Endothelial cell (in vitro differentiated cells): Measurements from ENCODE around the gene ST8SIA5. TPM values are rescaled to one million over a fixed set of nuclear protein-coding genes. Genes with fewer than 3 reads are reported as not detected.

Experiments used
- DNase-seq: peaks from one replicate; pipeline ENCODE4 v3.0.0; 2021; ENCODE audit warnings: low spot score
- H3K27ac Mint-ChIP-seq: one replicate; pipeline ENCODE4 v1.8.0; 2021; ENCODE audit warnings: mixed read lengths, inconsistent platforms; ENCODE audit not compliant: unreplicated experiment
- H3K27me3 Mint-ChIP-seq: one replicate; pipeline ENCODE4 v1.8.0; 2021; ENCODE audit warnings: mild to moderate bottlenecking, moderate library complexity, mixed read lengths, inconsistent platforms; ENCODE audit not compliant: unreplicated experiment
- H3K36me3 Mint-ChIP-seq: one replicate; pipeline ENCODE4 v1.8.0; 2021; ENCODE audit warnings: mild to moderate bottlenecking, low read depth, mixed read lengths, inconsistent platforms; ENCODE audit not compliant: unreplicated experiment
- H3K4me1 Mint-ChIP-seq: one replicate; pipeline ENCODE4 v1.8.0; 2021; ENCODE audit warnings: mild to moderate bottlenecking, mixed read lengths, inconsistent platforms; ENCODE audit not compliant: unreplicated experiment
- H3K4me3 Mint-ChIP-seq: one replicate; pipeline ENCODE4 v1.8.0; 2021; ENCODE audit warnings: mild to moderate bottlenecking, mixed read lengths, inconsistent platforms; ENCODE audit not compliant: unreplicated experiment
- H3K9me3 Mint-ChIP-seq: one replicate; pipeline ENCODE4 v1.8.0; 2021; ENCODE audit warnings: mixed read lengths, inconsistent platforms; ENCODE audit not compliant: unreplicated experiment
- CTCF ChIP-seq: fragments of 200-600 bp; sonication (generic); IDR thresholded peaks from one replicate; pipeline ENCODE4 v1.5.0; 2021; ENCODE audit warnings: antibody characterized with exemption; ENCODE audit not compliant: unreplicated experiment
- total RNA-seq: library from RNA; stranded (reverse); fragmentation: NEBNext Ultra II Directional; extraction: Animal tissue kit (Norgen Biotek cat#: 25700); gene quantifications from one replicate; pipeline ENCODE4 v1.2.1, GENCODE V29; 2021; ENCODE audit not compliant: unreplicated experiment

ST8SIA5 gene
- total RNA-seq, 1 donor from 2014 or later = 0.49 TPM

GRCh38 chr18:46630160-46630559 is 126.7 kb downstream of the ST8SIA5 start:
- Mint-ChIP-seq H3K27me3 (peaks cover 2% of the 10 kb centered on the region), H3K36me3 (no peaks in the 10 kb centered on the region), H3K27ac (no peak overlapping the region), H3K9me3 (no peaks in the 10 kb centered on the region), H3K4me1 (peaks cover 3% of the 10 kb centered on the region), H3K4me3 (no peak overlapping the region)
- no peak for DNase-seq
- TF ChIP-seq CTCF = no peak

GRCh38 chr18:46629361-46629760 is 127.5 kb downstream of the ST8SIA5 start:
- Mint-ChIP-seq H3K36me3 (no peaks in the 10 kb centered on the region), H3K27me3 (peaks cover 1% of the 10 kb centered on the region), H3K4me3 (no peak overlapping the region)

GRCh38 chr18:46628206-46628605 is 128.6 kb downstream of the ST8SIA5 start:
- Mint-ChIP-seq H3K36me3 (no peaks in the 10 kb centered on the region), H3K9me3 (no peaks in the 10 kb centered on the region), H3K27ac (no peak overlapping the region), H3K4me1 (peaks cover 17% of the 10 kb centered on the region), H3K4me3 (no peak overlapping the region), H3K27me3 (peaks cover 1% of the 10 kb centered on the region)
- TF ChIP-seq CTCF = no peak
- no peak for DNase-seq

More at GRCh38 chr18:46629361-46629760, 127.5 kb downstream of the ST8SIA5 start:
- H3K27ac Mint-ChIP-seq = no peak overlapping the region
- H3K9me3 Mint-ChIP-seq = no peaks in the 10 kb centered on the region
- no peak for TF ChIP-seq CTCF
- peaks cover 8% of the 10 kb centered on the region for H3K4me1 Mint-ChIP-seq
- DNase-seq = no peak

- Mint-ChIP-seq H3K9me3 (no peaks in the 10 kb centered on the region), H3K36me3 (no peaks in the 10 kb centered on the region), H3K4me1 (peaks cover 22% of the 10 kb centered on the region), H3K27me3 (peaks cover 1% of the 10 kb centered on the region), H3K4me3 (no peak overlapping the region), H3K27ac (no peak overlapping the region)
- no peak for DNase-seq
- no peak for TF ChIP-seq CTCF
Observed at GRCh38 chr18:46627136-46627535, 129.7 kb downstream of the ST8SIA5 start.

- no peak for DNase-seq
- TF ChIP-seq CTCF = no peak
- Mint-ChIP-seq H3K9me3 (no peaks in the 10 kb centered on the region), H3K27me3 (peaks cover 3% of the 10 kb centered on the region), H3K27ac (no peak overlapping the region), H3K4me3 (no peak overlapping the region), H3K36me3 (no peaks in the 10 kb centered on the region), H3K4me1 (peaks cover 19% of the 10 kb centered on the region)
Observed at GRCh38 chr18:46625069-46625468, 131.8 kb downstream of the ST8SIA5 start.
